ENCODE measurements around the gene VIM.

GRCh38 chr10:17262502-17262901, 34.5 kb downstream of the VIM start:
- TF ChIP-seq CTCF (IDR thresholded peaks at IDR 0.05; ENCODE audit: insufficient read depth, low read length) (no peak), REST (IDR thresholded peaks at IDR 0.05; ENCODE audit: insufficient replicate concordance, low read depth) (no peak), GABPA (IDR thresholded peaks at IDR 0.05; ENCODE audit: low read depth) (no peak)
